Gastroesophageal sphincter (tissue), 4 donors: Measurements from ENCODE around the gene UHRF1. TPM values are rescaled to one million over a fixed set of nuclear protein-coding genes. Genes with fewer than 3 reads are reported as not detected.

Source experiments
- ATAC-seq: fragments of 150-250 bp; one replicate; pipeline ENCODE4 v1.9.1; 2016; ENCODE audit warnings: mild to moderate bottlenecking, moderate library complexity
- H3K27ac ChIP-seq, 4 donors: fragments of 200-600 bp; sonication (generic) in 3 of 4; 1 replicate in 3 of 4; 2 replicates in 1 of 4; pipeline ENCODE4 v1.5.1; 2016 to 2019
- H3K27me3 ChIP-seq: fragments of 200-600 bp; sonication (generic); one replicate; pipeline ENCODE4 v1.5.1; 2019
- H3K36me3 ChIP-seq, 2 donors: fragments of 200-600 bp; sonication (generic); one replicate each; pipeline ENCODE4 v1.5.1; 2019; ENCODE audit warnings: control low read depth in 1 of 2
- H3K4me1 ChIP-seq, 3 donors: fragments of 200-600 bp; sonication (generic); 1 replicate in 2 of 3; 2 replicates in 1 of 3; pipeline ENCODE4 v1.5.1; 2016 to 2019; ENCODE audit warnings: control low read depth in 2 of 3
- H3K4me3 ChIP-seq, 2 donors: fragments of 200-600 bp; sonication (generic); one replicate each; pipeline ENCODE4 v1.5.1; 2019; ENCODE audit warnings: mild to moderate bottlenecking in 1 of 2, moderate library complexity in 1 of 2
- H3K9me3 ChIP-seq, 3 donors: fragments of 200-600 bp; sonication (generic); one replicate each; pipeline ENCODE4 v1.5.1; 2017 to 2019; ENCODE audit warnings: control low read depth in 2 of 3
- EP300 ChIP-seq: sonication (generic); formaldehyde crosslinking; IDR thresholded peaks from one replicate; pipeline ENCODE4 v1.6.1; 2017; ENCODE audit warnings: antibody characterized with exemption, mild to moderate bottlenecking
- POLR2A ChIP-seq, 2 donors: fragments of 450-650 bp; IDR thresholded peaks; one replicate each; pipeline ENCODE4 v1.6.1; 2017; ENCODE audit warnings: antibody characterized with exemption in 2 of 2, mild to moderate bottlenecking in 2 of 2, moderate library complexity in 1 of 2
- POLR2AphosphoS5 ChIP-seq: sonication (generic); formaldehyde crosslinking; IDR thresholded peaks from one replicate; pipeline ENCODE4 v1.6.1; 2017; ENCODE audit warnings: antibody characterized with exemption
- WGBS, 2 donors: methylation state at CpG; one replicate each; pipeline ENCODE4 v1.1.5; 2018; ENCODE audit warnings: low coverage in 1 of 2; 5-methylcytosine and 5-hydroxymethylcytosine counted together
- small RNA-seq, 4 donors: library from RNA; depleted of rRNA; stranded (forward); fragments of <200 nt; gene quantifications; one replicate each; pipeline ENCODE3, GENCODE V24; 2016
- total RNA-seq, 4 donors: library from RNA; depleted of rRNA; stranded (reverse); fragments of >200 nt; gene quantifications; one replicate each; pipeline ENCODE4 v1.1.0, GENCODE V29; 2016
- TF ChIP-seq, protein P1 (sequence below), 4 experiments: fragments of 200-600 bp in 2 of 4; fragments of 450-650 bp in 2 of 4; sonication (generic) in 1 of 4; IDR thresholded peaks; one replicate each; pipeline ENCODE4 v1.5.1; 2017 to 2019; ENCODE audit warnings: antibody characterized with exemption in 4 of 4, mild to moderate bottlenecking in 2 of 4, moderate library complexity in 2 of 4

UHRF1 gene
- total RNA-seq, 4 donors from 2014 or later: 0.58 to 1.4 (median 0.73) TPM

DNA sequence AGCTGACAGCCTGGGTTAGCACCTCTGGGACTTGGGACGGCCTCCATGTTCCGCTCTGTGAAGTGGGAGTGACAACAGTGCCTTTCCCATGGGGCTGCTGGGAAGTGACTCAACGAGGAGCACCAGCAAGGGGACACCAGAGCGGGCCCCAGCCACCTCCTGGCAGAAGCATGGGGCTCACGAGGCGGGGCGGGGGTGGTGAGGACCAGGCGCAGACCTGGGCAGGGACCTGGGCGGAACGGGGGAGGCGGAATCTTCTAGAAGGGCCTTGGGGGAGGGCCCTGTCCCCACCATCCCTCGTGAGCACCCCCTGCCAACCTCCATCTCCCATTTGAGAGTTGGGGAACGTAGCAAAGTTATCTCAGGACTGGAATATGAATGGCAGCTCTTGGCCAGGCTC is 97.5 kb downstream of the UHRF1 start:
- WGBS, 2 donors: 87 to 88% methylated on average over 4 to 8 of the region's 13 CpGs
- Histone ChIP-seq H3K4me3 (no peak overlapping the region), H3K27ac (no peak overlapping the region), H3K4me1 (peaks cover 0 to 47% (median 0%) of the 10 kb centered on the region in 3 donors), H3K27me3 (no peaks in the 10 kb centered on the region), H3K36me3 (peaks cover 0 to 8% of the 10 kb centered on the region in 2 donors), H3K9me3 (peaks cover 0 to 6% (median 0%) of the 10 kb centered on the region in 3 donors)
- no peak for TF ChIP-seq POLR2A (IDR thresholded peaks at IDR 0.05)
- no peak for TF ChIP-seq EP300
- TF ChIP-seq, protein P1, sequence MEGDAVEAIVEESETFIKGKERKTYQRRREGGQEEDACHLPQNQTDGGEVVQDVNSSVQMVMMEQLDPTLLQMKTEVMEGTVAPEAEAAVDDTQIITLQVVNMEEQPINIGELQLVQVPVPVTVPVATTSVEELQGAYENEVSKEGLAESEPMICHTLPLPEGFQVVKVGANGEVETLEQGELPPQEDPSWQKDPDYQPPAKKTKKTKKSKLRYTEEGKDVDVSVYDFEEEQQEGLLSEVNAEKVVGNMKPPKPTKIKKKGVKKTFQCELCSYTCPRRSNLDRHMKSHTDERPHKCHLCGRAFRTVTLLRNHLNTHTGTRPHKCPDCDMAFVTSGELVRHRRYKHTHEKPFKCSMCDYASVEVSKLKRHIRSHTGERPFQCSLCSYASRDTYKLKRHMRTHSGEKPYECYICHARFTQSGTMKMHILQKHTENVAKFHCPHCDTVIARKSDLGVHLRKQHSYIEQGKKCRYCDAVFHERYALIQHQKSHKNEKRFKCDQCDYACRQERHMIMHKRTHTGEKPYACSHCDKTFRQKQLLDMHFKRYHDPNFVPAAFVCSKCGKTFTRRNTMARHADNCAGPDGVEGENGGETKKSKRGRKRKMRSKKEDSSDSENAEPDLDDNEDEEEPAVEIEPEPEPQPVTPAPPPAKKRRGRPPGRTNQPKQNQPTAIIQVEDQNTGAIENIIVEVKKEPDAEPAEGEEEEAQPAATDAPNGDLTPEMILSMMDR (IDR thresholded peaks at IDR 0.05): no peak
- no peak for TF ChIP-seq POLR2AphosphoS5
- no peak for ATAC-seq

Small RNA genes within 50 kb of the gene (small RNA-seq; reads per million reads assigned to genes)
- gene MIR4747: 0 reads per million in 4 donors

Other genes starting within 250 kb of the UHRF1 start
- 10 to 100 TPM; 20.5 to 44.6 (median 30.1) TPM for gene MYDGF, start 239.2 kb upstream of the UHRF1 start, total RNA-seq
- 10 to 100 TPM; 35.0 to 82.1 (median 42.0) TPM for gene DPP9, start 185.7 kb upstream of the UHRF1 start, total RNA-seq
- 10 to 100 TPM; 14.1 to 23.9 (median 15.3) TPM for gene FEM1A, start 117.8 kb upstream of the UHRF1 start, total RNA-seq
- 1 to 10 TPM; 3.6 to 7.9 (median 5.1) TPM for gene TICAM1, start 77.8 kb upstream of the UHRF1 start, total RNA-seq
- gene PLIN3, start 41.8 kb upstream of the UHRF1 start, total RNA-seq: 10 to 100 TPM; 18.5 to 66.3 (median 34.7) TPM
- 1 to 10 TPM in 1 of 4 donors, not detected in 3; 1.1 TPM for gene ARRDC5, start 6.6 kb upstream of the UHRF1 start, total RNA-seq
- gene KDM4B, start 59.6 kb downstream of the UHRF1 start, total RNA-seq: 10 to 100 TPM; 29.2 to 43.8 (median 38.7) TPM